VCaP (cell line): Measurements from ENCODE around the gene ZC3H18.

ENCODE experiments used
- H3K27ac ChIP-seq: fragments of 450-650 bp; 2 replicates; pipeline ENCODE4 v1.5.1; 2017
- CTCF ChIP-seq: fragments of 450-650 bp; conservative IDR thresholded peaks from 2 replicates; pipeline ENCODE4 v1.5.1; 2017; ENCODE audit warnings: mild to moderate bottlenecking, moderate library complexity

The ZC3H18 gene

DNA sequence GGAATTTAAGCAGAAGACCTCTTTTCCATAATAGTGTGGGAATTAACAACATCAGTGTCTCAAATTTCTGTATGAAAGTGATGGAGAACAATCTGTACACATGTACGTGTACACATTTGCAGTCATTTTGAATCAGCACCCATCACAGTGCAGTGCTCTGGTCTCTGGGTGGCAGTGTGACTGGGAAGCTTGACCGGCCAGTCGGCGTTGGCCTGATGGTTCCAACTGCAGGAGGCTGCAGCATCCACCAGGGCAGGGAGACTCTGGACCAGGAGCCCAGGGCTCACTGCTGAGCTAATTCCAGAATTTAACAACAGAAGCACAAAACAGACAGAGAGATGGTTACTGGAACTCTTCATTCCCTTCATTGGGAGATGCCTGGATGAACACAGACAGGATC, 17.9 kb downstream of the ZC3H18 start:
- TF ChIP-seq CTCF, result no peak
- H3K27ac ChIP-seq, result no peak overlapping the region

- TF ChIP-seq CTCF, result no peak
- no peak overlapping the region for H3K27ac ChIP-seq
Measured at GRCh38 chr16:88588754-88589153, 18.6 kb downstream of the ZC3H18 start.

- no peak overlapping the region for H3K27ac ChIP-seq
- no peak for TF ChIP-seq CTCF
Measured at GRCh38 chr16:88589441-88589840, 19.2 kb downstream of the ZC3H18 start.

- TF ChIP-seq CTCF, result no peak
- H3K27ac ChIP-seq, result no peak overlapping the region
Measured at GRCh38 chr16:88591577-88592021, 21.4 kb downstream of the ZC3H18 start.

DNA sequence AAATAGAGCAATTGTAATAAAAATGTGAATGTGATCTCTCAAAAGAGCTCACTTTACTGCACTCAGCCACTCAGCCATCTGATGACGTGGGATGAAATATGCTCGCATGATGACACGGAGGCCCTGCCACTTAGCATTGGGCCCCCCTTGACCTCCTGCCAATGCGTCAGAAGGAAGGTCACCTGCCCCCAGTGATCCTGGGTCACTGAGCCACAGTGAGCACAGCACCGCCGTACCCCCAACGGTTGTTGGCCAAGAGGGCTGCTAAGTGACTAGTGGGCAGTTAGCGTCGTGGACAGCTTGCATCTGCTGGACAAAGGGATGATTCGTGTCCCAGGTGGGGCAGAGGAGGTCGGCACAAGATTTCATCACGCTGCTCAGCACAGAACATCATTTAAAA, 22.9 kb downstream of the ZC3H18 start:
- H3K27ac ChIP-seq, result no peak overlapping the region
- no peak for TF ChIP-seq CTCF

- TF ChIP-seq CTCF, result no peak
- no peak overlapping the region for H3K27ac ChIP-seq
Measured at GRCh38 chr16:88593489-88593888, 23.3 kb downstream of the ZC3H18 start.

DNA sequence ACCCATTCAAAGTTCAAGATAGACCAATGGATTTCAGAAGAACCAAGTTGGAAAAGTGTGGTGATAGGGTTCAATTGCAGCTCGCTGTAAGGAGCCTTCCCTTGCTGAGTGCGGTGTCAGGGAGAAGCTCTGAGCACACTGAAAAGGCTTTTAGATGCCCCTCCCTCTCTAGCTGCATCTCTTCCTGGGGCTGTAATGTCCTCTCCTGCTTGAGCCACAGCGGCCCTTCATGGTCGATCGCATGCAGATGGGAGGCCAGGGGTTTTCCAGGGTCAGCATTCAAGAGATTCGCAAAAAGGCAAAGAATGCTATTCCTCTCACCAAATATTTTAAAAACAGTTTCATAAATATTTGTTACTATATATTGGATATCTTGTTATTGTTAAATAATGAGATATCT, 23.7 kb downstream of the ZC3H18 start:
- TF ChIP-seq CTCF, result no peak
- no peak overlapping the region for H3K27ac ChIP-seq

DNA sequence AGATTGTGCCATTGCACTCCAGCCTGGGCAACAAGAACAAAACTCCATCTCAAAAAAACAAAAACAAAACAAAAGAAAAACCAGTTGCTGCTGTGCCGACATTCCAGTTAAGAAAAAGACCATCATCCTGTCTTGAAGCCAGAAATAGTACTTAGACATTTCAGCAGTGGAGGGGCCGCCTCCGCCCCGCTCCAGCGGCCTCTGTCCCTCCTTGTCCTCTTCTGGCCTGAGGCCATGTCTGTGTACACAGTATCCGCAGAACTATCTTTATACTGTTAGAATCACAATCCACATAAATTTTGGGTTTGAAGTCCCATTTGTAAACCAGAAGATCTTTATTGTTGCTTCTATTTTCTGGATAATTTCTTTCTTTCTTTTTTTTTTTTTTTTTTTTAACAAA, 24.9 kb downstream of the ZC3H18 start:
- H3K27ac ChIP-seq, result no peak overlapping the region
- no peak for TF ChIP-seq CTCF
